ENCODE data around the gene JUNB.
"Not testable (repeated sequence)": the region's sequence is repeated elsewhere in the genome, so short reads cannot be mapped to it uniquely, and the experiment has no call there.

DNA sequence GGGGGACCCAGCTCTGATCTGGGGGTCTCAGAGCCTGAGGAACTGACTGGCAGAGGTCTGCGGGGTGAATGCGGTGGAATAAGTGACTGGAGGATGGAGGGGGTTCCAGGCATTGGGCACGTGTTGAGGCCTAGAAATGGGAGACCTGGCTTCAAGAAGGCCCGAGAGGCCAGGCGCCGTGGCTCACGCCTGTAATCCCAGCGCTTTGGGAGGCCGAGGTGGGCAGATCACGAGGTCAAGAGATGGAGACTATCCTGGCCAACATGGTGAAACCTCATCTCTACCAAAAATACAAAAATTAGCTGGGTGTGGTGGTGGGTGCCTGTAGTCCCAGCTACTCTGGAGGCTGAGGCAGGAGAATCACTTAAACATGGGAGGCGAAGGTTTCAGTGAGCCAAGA is 26.5 kb downstream of the JUNB start:
- not testable (repeated sequence) for TF ChIP-seq CTCF, EP300, POLR2A, POLR2AphosphoS5 (IDR thresholded peaks at IDR 0.05)

Measured in sigmoid colon (tissue), 4 donors.